SU-DHL-6 (cell line): ENCODE results near the gene SRBD1.

Experiments
- EZH2phosphoT487 ChIP-seq: fragments of 200-600 bp; sonication (generic), shearing (Covaris generic); conservative IDR thresholded peaks from 2 replicates; pipeline ENCODE4 v1.6.1; 2018; ENCODE audit warnings: mild to moderate bottlenecking, antibody characterized with exemption, low read length, moderate library complexity, mixed read lengths
- TF ChIP-seq, protein P1 (sequence below): fragments of 200-600 bp; sonication (generic); IDR thresholded peaks from one replicate; pipeline ENCODE4 v1.5.1; 2017; ENCODE audit warnings: antibody characterized with exemption, mild to moderate bottlenecking, low read length, moderate library complexity; ENCODE audit not compliant: insufficient read depth, poor library complexity, severe bottlenecking

DNA sequence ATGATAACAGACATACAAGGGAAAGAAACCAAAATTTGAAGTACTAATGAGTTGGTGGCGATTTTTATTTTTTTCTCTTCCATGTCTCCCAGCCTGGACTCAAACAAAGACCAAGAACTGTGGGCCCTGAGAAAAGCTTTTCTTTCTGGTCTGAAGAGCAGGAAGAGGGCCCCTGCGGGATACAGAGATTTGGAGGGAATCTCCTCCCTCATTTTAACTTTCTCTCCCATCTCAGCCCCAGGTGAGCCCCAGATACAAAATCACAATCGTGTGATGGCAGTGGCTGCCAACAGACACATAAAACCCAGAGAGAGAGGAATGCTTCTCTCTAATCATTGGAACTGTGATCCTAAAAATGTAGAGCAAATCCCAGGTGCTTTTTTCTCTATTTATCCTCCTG is 20.9 kb upstream of the SRBD1 start:
- TF ChIP-seq, protein P1, sequence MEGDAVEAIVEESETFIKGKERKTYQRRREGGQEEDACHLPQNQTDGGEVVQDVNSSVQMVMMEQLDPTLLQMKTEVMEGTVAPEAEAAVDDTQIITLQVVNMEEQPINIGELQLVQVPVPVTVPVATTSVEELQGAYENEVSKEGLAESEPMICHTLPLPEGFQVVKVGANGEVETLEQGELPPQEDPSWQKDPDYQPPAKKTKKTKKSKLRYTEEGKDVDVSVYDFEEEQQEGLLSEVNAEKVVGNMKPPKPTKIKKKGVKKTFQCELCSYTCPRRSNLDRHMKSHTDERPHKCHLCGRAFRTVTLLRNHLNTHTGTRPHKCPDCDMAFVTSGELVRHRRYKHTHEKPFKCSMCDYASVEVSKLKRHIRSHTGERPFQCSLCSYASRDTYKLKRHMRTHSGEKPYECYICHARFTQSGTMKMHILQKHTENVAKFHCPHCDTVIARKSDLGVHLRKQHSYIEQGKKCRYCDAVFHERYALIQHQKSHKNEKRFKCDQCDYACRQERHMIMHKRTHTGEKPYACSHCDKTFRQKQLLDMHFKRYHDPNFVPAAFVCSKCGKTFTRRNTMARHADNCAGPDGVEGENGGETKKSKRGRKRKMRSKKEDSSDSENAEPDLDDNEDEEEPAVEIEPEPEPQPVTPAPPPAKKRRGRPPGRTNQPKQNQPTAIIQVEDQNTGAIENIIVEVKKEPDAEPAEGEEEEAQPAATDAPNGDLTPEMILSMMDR: no peak
- TF ChIP-seq EZH2phosphoT487: no peak
